ENCODE data around the gene CELA3B.
"Not testable (repeated sequence)": the region's sequence is repeated elsewhere in the genome, so short reads cannot be mapped to it uniquely, and the experiment has no call there.

CELA3B gene

GRCh38 chr1:21946836-21947587 lies 29.8 kb upstream of the CELA3B start:
- no peak for DNase-seq

GRCh38 chr1:21950734-21951133 lies 26.1 kb upstream of the CELA3B start:
- DNase-seq: no peak

- no peak for DNase-seq
Measured at GRCh38 chr1:21951226-21951870, 25.5 kb upstream of the CELA3B start.

GRCh38 chr1:21952786-21953520 lies 23.9 kb upstream of the CELA3B start:
- no peak for DNase-seq

GRCh38 chr1:21955058-21955457 lies 21.8 kb upstream of the CELA3B start:
- no peak for DNase-seq

GRCh38 chr1:21955501-21956281 lies 21.1 kb upstream of the CELA3B start:
- no peak for DNase-seq

GRCh38 chr1:21956720-21957552 lies 19.9 kb upstream of the CELA3B start:
- DNase-seq: no peak

GRCh38 chr1:21961337-21961736 lies 15.5 kb upstream of the CELA3B start:
- no peak for DNase-seq

- DNase-seq: no peak
Measured at GRCh38 chr1:21961799-21962198, 15.0 kb upstream of the CELA3B start.

- DNase-seq: no peak
Measured at GRCh38 chr1:21963477-21964217, 13.2 kb upstream of the CELA3B start.

- DNase-seq: no peak
Measured at GRCh38 chr1:21966247-21967000, 10.4 kb upstream of the CELA3B start.

GRCh38 chr1:21967216-21967615 lies 9.6 kb upstream of the CELA3B start:
- not testable (repeated sequence) for DNase-seq

- DNase-seq: not testable (repeated sequence)
Measured at GRCh38 chr1:21969066-21969465, 7.8 kb upstream of the CELA3B start.

- not testable (repeated sequence) for DNase-seq
Measured at GRCh38 chr1:21970523-21970922, 6.3 kb upstream of the CELA3B start.

- not testable (repeated sequence) for DNase-seq
Measured at GRCh38 chr1:21972973-21973441, 3.8 kb upstream of the CELA3B start.

GRCh38 chr1:21973948-21974347 lies 2.9 kb upstream of the CELA3B start:
- not testable (repeated sequence) for DNase-seq

GRCh38 chr1:21974699-21975098 lies 2.1 kb upstream of the CELA3B start:
- DNase-seq: not testable (repeated sequence)

GRCh38 chr1:21975296-21975695 lies 1.5 kb upstream of the CELA3B start:
- DNase-seq: not testable (repeated sequence)

- DNase-seq: not testable (repeated sequence)
Measured at GRCh38 chr1:21978209-21978608, 1.4 kb downstream of the CELA3B start.

- not testable (repeated sequence) for DNase-seq
Measured at GRCh38 chr1:21980515-21981220, 3.8 kb downstream of the CELA3B start.
